HepG2 (cell line): ENCODE measurements around the gene SATB2. TPM values are rescaled to one million over a fixed set of nuclear protein-coding genes. Genes with fewer than 3 reads are reported as not detected.

Experiments
- E2F5 ChIP-seq: sonication (generic); formaldehyde crosslinking; conservative IDR thresholded peaks from 2 replicates; pipeline ENCODE4 v1.4.0; 2020; ENCODE audit warnings: missing genetic modification reagents
- ELF1 ChIP-seq: sonication (generic); formaldehyde crosslinking; IDR thresholded peaks from 2 replicates; pipeline ENCODE4 v1.4.0; 2020; ENCODE audit warnings: missing genetic modification reagents
- GRHL1 ChIP-seq: sonication (generic); formaldehyde crosslinking; conservative IDR thresholded peaks from 2 replicates; pipeline ENCODE4 v1.8.0; 2022; ENCODE audit warnings: missing genetic modification reagents
- HNRNPLL ChIP-seq: fragments of 200-400 bp; formaldehyde crosslinking; IDR thresholded peaks from 2 replicates; pipeline ENCODE4 v1.6.1; 2017; ENCODE audit warnings: mild to moderate bottlenecking, low read depth, low read length; ENCODE audit not compliant: poor library complexity, severe bottlenecking
- IRF9 ChIP-seq: sonication (generic); formaldehyde crosslinking; IDR thresholded peaks from 2 replicates; pipeline ENCODE4 v1.8.0; 2022; ENCODE audit warnings: missing genetic modification reagents, mild to moderate bottlenecking, borderline replicate concordance
- IRX3 ChIP-seq: sonication (generic); formaldehyde crosslinking; IDR thresholded peaks from 2 replicates; pipeline ENCODE4 v1.8.1; 2023; ENCODE audit warnings: mild to moderate bottlenecking, low read depth, missing genetic modification reagents, borderline replicate concordance
- NCOA2 ChIP-seq: sonication (generic); formaldehyde crosslinking; IDR thresholded peaks from 2 replicates; pipeline ENCODE4 v1.8.0; 2022; ENCODE audit warnings: inconsistent platforms
- NFKB2 ChIP-seq: sonication (generic); formaldehyde crosslinking; IDR thresholded peaks from 2 replicates; pipeline ENCODE4 v1.4.0; 2020; ENCODE audit warnings: missing genetic modification reagents, borderline replicate concordance
- RARG ChIP-seq: sonication (generic); formaldehyde crosslinking; IDR thresholded peaks from 2 replicates; pipeline ENCODE4 v1.4.0; 2020; ENCODE audit warnings: low read depth, mild to moderate bottlenecking, missing genetic modification reagents
- THAP9 ChIP-seq: sonication (generic); formaldehyde crosslinking; IDR thresholded peaks from 2 replicates; pipeline ENCODE4; 2020; ENCODE audit warnings: missing genetic modification reagents, mild to moderate bottlenecking, borderline replicate concordance
- ZC3H4 ChIP-seq: sonication (generic); formaldehyde crosslinking; IDR thresholded peaks from 2 replicates; pipeline ENCODE4 v1.4.0; 2020; ENCODE audit warnings: missing genetic modification reagents, borderline replicate concordance
- ZFX ChIP-seq: sonication (generic); formaldehyde crosslinking; IDR thresholded peaks from 2 replicates; pipeline ENCODE4 v1.4.0; 2020; ENCODE audit warnings: mild to moderate bottlenecking, low read depth, missing genetic modification reagents, moderate library complexity
- ZNF354B ChIP-seq: sonication (generic); formaldehyde crosslinking; IDR thresholded peaks from 2 replicates; pipeline ENCODE4 v1.8.0; 2022; ENCODE audit warnings: mild to moderate bottlenecking, missing genetic modification reagents
- ZNF414 ChIP-seq: sonication (generic); formaldehyde crosslinking; IDR thresholded peaks from 2 replicates; pipeline ENCODE4 v1.5.0; 2020; ENCODE audit warnings: missing genetic modification reagents
- ZNF572 ChIP-seq: sonication (generic); formaldehyde crosslinking; IDR thresholded peaks from 2 replicates; pipeline ENCODE4 v1.5.1; 2020; ENCODE audit warnings: mild to moderate bottlenecking, missing genetic modification reagents
- ZNF614 ChIP-seq: IDR thresholded peaks from 2 replicates; pipeline ENCODE4 v1.6.1; 2018; ENCODE audit warnings: missing biosample characterization, missing genetic modification reagents, inconsistent platforms, borderline replicate concordance
- ZNF709 ChIP-seq: sonication (generic); formaldehyde crosslinking; IDR thresholded peaks from 2 replicates; pipeline ENCODE4 v1.5.0; 2020; ENCODE audit warnings: mild to moderate bottlenecking, missing genetic modification reagents
- ZNF710 ChIP-seq: sonication (generic); formaldehyde crosslinking; IDR thresholded peaks from 2 replicates; pipeline ENCODE4 v1.5.0; 2020; ENCODE audit warnings: mild to moderate bottlenecking, missing genetic modification reagents, borderline replicate concordance
- polyA plus RNA-seq, 8 experiments: library from polyadenylated mRNA; depleted of rRNA in 3 of 8; stranded (reverse) in 7 of 8; unstranded in 1 of 8; fragments of >200 nt; fragmentation: Illumina TruSeq in 4 of 8; extraction: Trizol in 4 of 8; gene quantifications; 2 replicates each; pipeline versions ENCODE4 v1.2.1 to v1.2.3, GENCODE V29; 2011 to 2016; ENCODE audit warnings: low read depth in 4 of 8, missing spikeins in 1 of 8, mixed read lengths in 1 of 8; ENCODE audit not compliant: insufficient read depth in 1 of 8
- total RNA-seq, 5 experiments: library from RNA; depleted of rRNA; stranded (reverse); fragments of >200 nt; fragmentation: Illumina TruSeq; extraction: Trizol; gene quantifications; 2 replicates each; pipeline ENCODE4 v1.2.3, GENCODE V29; 2016; ENCODE audit warnings: low read depth in 1 of 5

SATB2 gene
- total and polyA plus RNA-seq, 2 of the 13 experiments (the other 11 are each of a cell fraction or from before 2014, with no cell fraction given), result 2.5 to 5.5 TPM

GRCh38 chr2:199455545-199456382 is 2.0 kb downstream of the SATB2 start (continued):
- TF ChIP-seq HNRNPLL, result peak; percentile 49
- 0 out of 2 replicates have a peak, but pooled peaks have one; percentile 1 for TF ChIP-seq ZNF572 (CRISPR knock-in tag)
- peak; percentile 64; the same call in 1 of the 2 replicates for TF ChIP-seq ZNF414 (CRISPR knock-in tag)
- TF ChIP-seq RARG (CRISPR knock-in tag), result no peak
- TF ChIP-seq ZFX (CRISPR knock-in tag), result peak; percentile 90
- no peak for TF ChIP-seq ZNF709 (CRISPR knock-in tag)
- TF ChIP-seq NFKB2 (CRISPR knock-in tag), result peak; percentile 85
- TF ChIP-seq ZNF614 (CRISPR knock-in tag), result no peak
- TF ChIP-seq ZC3H4 (CRISPR knock-in tag), result no peak
- TF ChIP-seq ZNF710, result peak; percentile 74; the same call in 1 of the 2 replicates
- TF ChIP-seq E2F5 (CRISPR knock-in tag), result no peak
- TF ChIP-seq GRHL1 (CRISPR knock-in tag), result no peak
- peak; percentile 80; the same call in 1 of the 2 replicates for TF ChIP-seq IRF9
- peak; percentile 74; the same call in 1 of the 2 replicates for TF ChIP-seq THAP9 (CRISPR knock-in tag)
- TF ChIP-seq IRX3 (CRISPR knock-in tag), result no peak
- TF ChIP-seq ZNF354B, result no peak
- peak; percentile 93 for TF ChIP-seq ELF1 (CRISPR knock-in tag)
- TF ChIP-seq NCOA2 (CRISPR knock-in tag), result 0 out of 2 replicates have a peak, but pooled peaks have one; percentile 40
